Measurements from ENCODE around the gene GPC3. TPM values are rescaled to one million over a fixed set of nuclear protein-coding genes. Genes with fewer than 3 reads are reported as not detected.

Gene GPC3
- total and polyA plus RNA-seq, 2 experiments from 2014 or later, result 36.8 to 60.1 TPM

GRCh38 chrX:133856819-133857218, 128.6 kb downstream of the GPC3 start:
- Histone ChIP-seq H3K4me3 (no peak overlapping the region), H3K4me1 (ENCODE audit: insufficient read depth) (no peaks in the 10 kb centered on the region), H3F3A (replicated peaks; ENCODE audit: low read depth) (no peaks in the 10 kb centered on the region), H3K4me2 (no peak overlapping the region), H2AFZ (no peak overlapping the region), H3K36me3 (ENCODE audit: insufficient read depth) (no peaks in the 10 kb centered on the region), H3K27ac (ENCODE audit: low read depth) (no peak overlapping the region), H3K27me3 (ENCODE audit: insufficient read depth) (no peaks in the 10 kb centered on the region), H3K79me2 (replicated peaks; ENCODE audit: insufficient read depth) (no peaks in the 10 kb centered on the region), H4K20me1 (replicated peaks; ENCODE audit: insufficient read depth) (no peaks in the 10 kb centered on the region), H3K9me2 (ENCODE audit: insufficient read depth) (no peaks in the 10 kb centered on the region)
- ATAC-seq, result no peak
- H3K9me3 Mint-ChIP-seq, result no peaks in the 10 kb centered on the region; the same call in 2 of the 3 replicates
- no peak for DNase-seq (ENCODE audit: low spot score)
- no peak overlapping the region for H3K4me3 Mint-ChIP-seq
- H3K4me1 Mint-ChIP-seq, result peaks cover 7% of the 10 kb centered on the region; the same call in 2 of the 3 replicates
- no peak for TF ChIP-seq EZH2 (IDR thresholded peaks at IDR 0.05; ENCODE audit: low read depth, unreplicated experiment)
- no peak for TF ChIP-seq ZNF331 (CRISPR knock-in tag; IDR thresholded peaks at IDR 0.05; ENCODE audit: low read depth)
- no peak for TF ChIP-seq POLR2AphosphoS5 (IDR thresholded peaks at IDR 0.05; ENCODE audit: low read depth)
- H3K27me3 Mint-ChIP-seq (ENCODE audit: insufficient read depth, low read depth, poor library complexity), result peaks cover 3% of the 10 kb centered on the region
- H3K36me3 Mint-ChIP-seq (ENCODE audit: low read depth), result no peaks in the 10 kb centered on the region; the same call in 2 of the 3 replicates
- H3K27ac Mint-ChIP-seq, result no peak overlapping the region

GRCh38 chrX:133854290-133854689, 131.1 kb downstream of the GPC3 start:
- Mint-ChIP-seq H3K36me3 (ENCODE audit: low read depth) (no peaks in the 10 kb centered on the region), H3K27ac (no peak overlapping the region), H3K27me3 (ENCODE audit: insufficient read depth, low read depth, poor library complexity) (peaks cover 3% of the 10 kb centered on the region), H3K4me3 (no peak overlapping the region), H3K9me3 (no peaks in the 10 kb centered on the region; the same call in 2 of the 3 replicates), H3K4me1 (peaks cover 3% of the 10 kb centered on the region; the same call in 2 of the 3 replicates)
- H3K27ac ChIP-seq (ENCODE audit: low read depth), result no peak overlapping the region
- no peaks in the 10 kb centered on the region for H3K79me2 ChIP-seq (replicated peaks; ENCODE audit: insufficient read depth)
- no peaks in the 10 kb centered on the region for H4K20me1 ChIP-seq (replicated peaks; ENCODE audit: insufficient read depth)
- ATAC-seq (no peak), DNase-seq (ENCODE audit: low spot score) (no peak)
- H3K27me3 ChIP-seq (ENCODE audit: insufficient read depth), result no peaks in the 10 kb centered on the region
- H3K4me2 ChIP-seq, result no peak overlapping the region
- no peaks in the 10 kb centered on the region for H3K4me1 ChIP-seq (ENCODE audit: insufficient read depth)
- H3K36me3 ChIP-seq (ENCODE audit: insufficient read depth), result no peaks in the 10 kb centered on the region
- no peak overlapping the region for H3K4me3 ChIP-seq
- H3K9me2 ChIP-seq (ENCODE audit: insufficient read depth), result no peaks in the 10 kb centered on the region
- no peak overlapping the region for H2AFZ ChIP-seq
- no peaks in the 10 kb centered on the region for H3F3A ChIP-seq (replicated peaks; ENCODE audit: low read depth)
- TF ChIP-seq POLR2AphosphoS5 (IDR thresholded peaks at IDR 0.05; ENCODE audit: low read depth) (no peak), STAT1 (IDR thresholded peaks at IDR 0.05; ENCODE audit: unreplicated experiment) (no peak), CTCF (conservative IDR thresholded peaks at IDR 0.05; ENCODE audit: low read depth in 2 of 2) (no peak), JUNB (IDR thresholded peaks at IDR 0.05; ENCODE audit: unreplicated experiment) (no peak), ETS1 (IDR thresholded peaks at IDR 0.05) (no peak), ZNF462 (CRISPR knock-in tag; IDR thresholded peaks at IDR 0.05) (no peak), EZH2phosphoT487 (IDR thresholded peaks at IDR 0.05; ENCODE audit: unreplicated experiment) (no peak), EZH2 (IDR thresholded peaks at IDR 0.05; ENCODE audit: low read depth, unreplicated experiment) (no peak)

Data from GM23338 (cell line).